Metanephros (tissue), 2 donors: ENCODE measurements around the gene CD82. TPM values are rescaled to one million over a fixed set of nuclear protein-coding genes. Genes with fewer than 3 reads are reported as not detected.

ENCODE experiments used
- small RNA-seq: library from RNA; depleted of rRNA; stranded (forward); fragments of <200 nt; gene quantifications from one replicate; pipeline ENCODE3, GENCODE V24; 2014; ENCODE audit warnings: low replicate concordance
- total RNA-seq: library from RNA; depleted of rRNA; stranded (reverse); fragments of >200 nt; gene quantifications from one replicate; pipeline ENCODE4 v1.2.3, GENCODE V29; 2014

The CD82 gene
- total RNA-seq, result 32.6 TPM

DNA sequence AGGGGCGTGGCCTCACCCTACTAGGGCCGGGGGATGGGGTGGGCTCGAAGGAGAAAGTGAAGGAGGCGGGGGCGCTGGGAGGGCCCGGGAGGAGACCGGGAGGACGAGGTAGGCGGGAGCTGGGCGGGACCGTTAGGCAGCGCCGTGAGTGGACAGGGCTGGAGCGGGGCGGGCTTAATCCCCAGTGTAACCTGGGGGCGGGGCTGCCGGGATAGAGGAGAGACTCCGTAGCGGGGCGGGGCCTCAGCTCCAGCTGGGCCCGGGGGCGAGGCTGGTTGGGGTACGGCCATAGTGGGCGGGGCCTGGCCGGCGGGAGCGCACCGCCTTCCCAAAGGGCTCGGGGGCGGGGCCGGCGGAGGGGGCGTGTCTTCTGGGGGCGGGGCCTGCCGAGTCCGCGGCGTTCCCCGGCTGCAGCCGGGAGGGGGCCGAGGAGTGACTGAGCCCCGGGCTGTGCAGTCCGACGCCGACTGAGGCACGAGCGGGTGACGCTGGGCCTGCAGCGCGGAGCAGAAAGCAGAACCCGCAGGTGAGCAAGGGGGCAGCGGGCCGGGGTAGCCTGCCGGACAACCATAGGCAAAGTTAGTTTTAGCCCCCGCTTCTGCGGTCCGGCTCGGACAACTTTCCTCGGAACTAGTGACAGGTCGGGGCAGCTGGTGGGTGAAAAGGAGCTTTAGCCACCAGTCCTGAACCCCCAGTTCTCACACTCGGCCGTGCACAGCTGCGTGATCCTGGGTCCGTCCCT is at the start of gene CD82:
CD82 (plus strand) TSS at position 453 of the 742 bp plus-strand sequence. CDS start 29,000 bp downstream, outside the sequence.

Small RNAs within 50 kb of the gene (small RNA-seq; reads per million reads assigned to genes)
- not detected for gene AC104010.1

Other genes starting within 250 kb of the CD82 start
- 27.6 TPM for gene TSPAN18, start 161.3 kb downstream of the CD82 start, total RNA-seq